CD14-positive monocyte (primary cell): ENCODE results near the gene DIPK1A. TPM values are rescaled to one million over a fixed set of nuclear protein-coding genes. Genes with fewer than 3 reads are reported as not detected.

Experiments used
- DNase-seq, 3 donors: peaks; one replicate each; pipeline ENCODE4 v3.0.0-alpha.2; 2011 to 2022
- H2AFZ ChIP-seq: 2 replicates; pipeline ENCODE4 v1.6.0; 2012; ENCODE audit warnings: mild to moderate bottlenecking, low read depth, low read length, inconsistent platforms; ENCODE audit not compliant: insufficient read depth, poor library complexity, severe bottlenecking
- H3K27ac ChIP-seq, 2 donors: 1 replicate in 1 of 2; 2 replicates in 1 of 2; pipeline ENCODE4 v1.5.1; 2012 to 2013; ENCODE audit warnings: low read length in 2 of 2, control low read depth in 1 of 2, inconsistent platforms in 1 of 2, low read depth in 1 of 2, mild to moderate bottlenecking in 1 of 2
- H3K27me3 ChIP-seq, 2 donors: one replicate each; pipeline versions ENCODE4 v1.6.0 to v1.6.1; 2011 to 2013; ENCODE audit warnings: low read length in 2 of 2; ENCODE audit not compliant: control insufficient read depth in 2 of 2, insufficient read depth in 2 of 2
- H3K36me3 ChIP-seq, 2 donors: replicated peaks in 1 of 2; 1 replicate in 1 of 2; 2 replicates in 1 of 2; pipeline versions ENCODE4 v1.5.1 to v1.6.1; 2012 to 2013; ENCODE audit warnings: low read length in 2 of 2, control low read depth in 1 of 2, inconsistent platforms in 1 of 2, mild to moderate bottlenecking in 1 of 2; ENCODE audit not compliant: insufficient read depth in 2 of 2, control insufficient read depth in 1 of 2
- H3K4me1 ChIP-seq, 2 donors: 1 replicate in 1 of 2; 2 replicates in 1 of 2; pipeline versions ENCODE4 v1.5.1 to v1.6.1; 2012 to 2013; ENCODE audit warnings: low read length in 2 of 2, control low read depth in 1 of 2, inconsistent platforms in 1 of 2, mild to moderate bottlenecking in 1 of 2, moderate library complexity in 1 of 2; ENCODE audit not compliant: insufficient read depth in 2 of 2, control insufficient read depth in 1 of 2
- H3K4me2 ChIP-seq: replicated peaks from 2 replicates; pipeline ENCODE3; 2012; ENCODE audit warnings: low read length, moderate library complexity, mild to moderate bottlenecking; ENCODE audit not compliant: poor library complexity, severe bottlenecking; ENCODE audit errors: extremely low read depth
- H3K4me3 ChIP-seq, 3 experiments: fragments of 200-600 bp in 1 of 3; sonication (generic) in 1 of 3; replicated peaks in 1 of 3; 1 replicate in 2 of 3; 2 replicates in 1 of 3; pipeline ENCODE4 v1.5.1; 2011 to 2013; ENCODE audit warnings: low read length in 3 of 3, mild to moderate bottlenecking in 3 of 3, control low read depth in 2 of 3, low read depth in 2 of 3, inconsistent platforms in 1 of 3, moderate library complexity in 1 of 3
- H3K79me2 ChIP-seq: 2 replicates; pipeline ENCODE4 v1.6.0; 2012; ENCODE audit warnings: mild to moderate bottlenecking, control low read depth, inconsistent platforms, low read length, moderate library complexity; ENCODE audit not compliant: insufficient read depth
- H3K9ac ChIP-seq: 2 replicates; pipeline ENCODE4 v1.6.0; 2017; ENCODE audit warnings: low read length, mild to moderate bottlenecking; ENCODE audit not compliant: insufficient read depth, poor library complexity, severe bottlenecking
- H3K9me3 ChIP-seq, 2 donors: replicated peaks in 1 of 2; 1 replicate in 1 of 2; 2 replicates in 1 of 2; pipeline versions ENCODE4 v1.5.1 to v1.6.1; 2012 to 2013; ENCODE audit warnings: low read length in 2 of 2, control low read depth in 1 of 2; ENCODE audit not compliant: control insufficient read depth in 1 of 2, insufficient read depth in 1 of 2
- H4K20me1 ChIP-seq: 2 replicates; pipeline ENCODE4 v1.6.0; 2012; ENCODE audit warnings: mild to moderate bottlenecking, low read length, control low read depth, moderate library complexity; ENCODE audit not compliant: insufficient read depth
- H3K27ac Mint-ChIP-seq, 7 donors: one replicate each; pipeline ENCODE4 v1.8.0; 2020; ENCODE audit warnings: mild to moderate bottlenecking in 7 of 7, mixed read lengths in 7 of 7, moderate library complexity in 6 of 7, inconsistent platforms in 2 of 7
- H3K27me3 Mint-ChIP-seq, 3 donors: one replicate each; pipeline ENCODE4 v1.8.0; 2021 to 2022; ENCODE audit warnings: low read depth in 3 of 3, mild to moderate bottlenecking in 3 of 3, mixed read lengths in 3 of 3, moderate library complexity in 3 of 3, inconsistent platforms in 1 of 3
- H3K36me3 Mint-ChIP-seq, 2 donors: one replicate each; pipeline ENCODE4 v1.8.0; 2020; ENCODE audit warnings: mixed read lengths in 2 of 2, inconsistent platforms in 1 of 2, mild to moderate bottlenecking in 1 of 2
- H3K4me1 Mint-ChIP-seq: one replicate; pipeline ENCODE4 v1.8.0; 2020; ENCODE audit warnings: mild to moderate bottlenecking, mixed read lengths
- H3K4me3 Mint-ChIP-seq, 2 donors: one replicate each; pipeline ENCODE4 v1.8.0; 2020; ENCODE audit warnings: mild to moderate bottlenecking in 2 of 2, mixed read lengths in 2 of 2, moderate library complexity in 1 of 2
- H3K9me3 Mint-ChIP-seq, 7 donors: one replicate each; pipeline ENCODE4 v1.8.0; 2020 to 2022; ENCODE audit warnings: mixed read lengths in 7 of 7, mild to moderate bottlenecking in 6 of 7, moderate library complexity in 6 of 7, inconsistent platforms in 2 of 7
- CTCF ChIP-seq: fragments of 200-600 bp; IDR thresholded peaks from one replicate; pipeline ENCODE4 v1.8.0; 2022; ENCODE audit warnings: antibody characterized with exemption, mild to moderate bottlenecking
- WGBS: methylation state at CpG from one replicate; pipeline ENCODE4 v1.1.5; 2013; ENCODE audit warnings: missing lambda C conversion rate; ENCODE audit not compliant: insufficient coverage; 5-methylcytosine and 5-hydroxymethylcytosine counted together
- intact Hi-C, 2 donors: fragments of 100-400 bp; cut with micrococcal nuclease; formaldehyde crosslinking; loops; one replicate each; pipeline versions ENCODE4 v1.15.0 to v1.15.1; 2023
- polyA plus RNA-seq, 3 donors: library from polyadenylated mRNA; depleted of rRNA in 1 of 3; unstranded in 2 of 3; stranded (reverse) in 1 of 3; fragments of 300-500 nt in 2 of 3; fragments of >200 nt in 1 of 3; fragmentation: Illumina TruSeq in 2 of 3; gene quantifications; 1 replicate in 2 of 3; 2 replicates in 1 of 3; pipeline ENCODE4 v1.2.3, GENCODE V29; 2012 to 2021

DIPK1A gene
- polyA plus RNA-seq, 3 donors, result 0.45 to 1.4 (median 0.83) TPM

- H3K27ac ChIP-seq, result no peak overlapping the region
- no peaks in the 10 kb centered on the region for H3K79me2 ChIP-seq
- Mint-ChIP-seq H3K4me3 (no peak overlapping the region), H3K27me3 (peaks cover 0 to 1% (median 0%) of the 10 kb centered on the region in 3 donors), H3K36me3 (peaks cover 0 to 4% of the 10 kb centered on the region in 2 donors), H3K27ac (peak overlapping the region in 4 of 7 donors; percentile 40 to 83 (median 65)), H3K4me1 (peaks cover 34% of the 10 kb centered on the region), H3K9me3 (peaks cover 0 to 3% (median 0%) of the 10 kb centered on the region in 7 donors)
- H3K4me1 ChIP-seq, result peaks cover 32 to 34% of the 10 kb centered on the region in 2 donors
- no CpG with 5 or more reads among the region's 2 CpGs for WGBS
- TF ChIP-seq CTCF, result no peak
- no peaks in the 10 kb centered on the region for H3K36me3 ChIP-seq
- no peak overlapping the region for H3K9ac ChIP-seq
- no peaks in the 10 kb centered on the region for H3K9me3 ChIP-seq
- H2AFZ ChIP-seq, result no peak overlapping the region
- no peaks in the 10 kb centered on the region for H3K27me3 ChIP-seq
- peak; percentile 61 to 85 (median 73) for DNase-seq
- no peak overlapping the region for H3K4me3 ChIP-seq
- no peaks in the 10 kb centered on the region for H4K20me1 ChIP-seq
- H3K4me2 ChIP-seq, result no peak overlapping the region
- intact Hi-C loops, result no loop called here
Observed at GRCh38 chr1:92853299-92853698, 108.0 kb downstream of the DIPK1A start.

- H3K27ac ChIP-seq, result peak overlapping the region in 1 of 2 donors; percentile 81
- intact Hi-C loops, result no loop called here
- WGBS, result no CpG with 5 or more reads among the region's 2 CpGs
- no peaks in the 10 kb centered on the region for H3K27me3 Mint-ChIP-seq
- H2AFZ ChIP-seq, result no peak overlapping the region
- no peaks in the 10 kb centered on the region for H3K9me3 ChIP-seq
- peaks cover 0 to 3% (median 0%) of the 10 kb centered on the region in 7 donors for H3K9me3 Mint-ChIP-seq
- H3K4me2 ChIP-seq, result no peak overlapping the region
- peak overlapping the region in 4 of 7 donors; percentile 44 to 90 (median 84) for H3K27ac Mint-ChIP-seq
- H3K4me3 Mint-ChIP-seq, result peak overlapping the region in 1 of 2 donors; percentile 28
- no peaks in the 10 kb centered on the region for H3K79me2 ChIP-seq
- TF ChIP-seq CTCF, result no peak
- H3K4me1 Mint-ChIP-seq, result peaks cover 34% of the 10 kb centered on the region
- no peaks in the 10 kb centered on the region for H3K27me3 ChIP-seq
- peaks cover 0 to 4% of the 10 kb centered on the region in 2 donors for H3K36me3 Mint-ChIP-seq
- H3K4me3 ChIP-seq, result no peak overlapping the region
- DNase-seq, result no peak
- H3K4me1 ChIP-seq, result peaks cover 32 to 34% of the 10 kb centered on the region in 2 donors
- H4K20me1 ChIP-seq, result no peaks in the 10 kb centered on the region
- no peaks in the 10 kb centered on the region for H3K36me3 ChIP-seq
- no peak overlapping the region for H3K9ac ChIP-seq
Observed at GRCh38 chr1:92851729-92852128, 109.5 kb downstream of the DIPK1A start.
